VCaP (cell line): ENCODE data around the gene ANKS6.

Experiments used
- H3K27ac ChIP-seq: fragments of 450-650 bp; 2 replicates; pipeline ENCODE4 v1.5.1; 2017
- CTCF ChIP-seq: fragments of 450-650 bp; conservative IDR thresholded peaks from 2 replicates; pipeline ENCODE4 v1.5.1; 2017; ENCODE audit warnings: mild to moderate bottlenecking, moderate library complexity

The ANKS6 gene

GRCh38 chr9:98709968-98710965, 86.1 kb downstream of the ANKS6 start:
- no peak for TF ChIP-seq CTCF

DNA sequence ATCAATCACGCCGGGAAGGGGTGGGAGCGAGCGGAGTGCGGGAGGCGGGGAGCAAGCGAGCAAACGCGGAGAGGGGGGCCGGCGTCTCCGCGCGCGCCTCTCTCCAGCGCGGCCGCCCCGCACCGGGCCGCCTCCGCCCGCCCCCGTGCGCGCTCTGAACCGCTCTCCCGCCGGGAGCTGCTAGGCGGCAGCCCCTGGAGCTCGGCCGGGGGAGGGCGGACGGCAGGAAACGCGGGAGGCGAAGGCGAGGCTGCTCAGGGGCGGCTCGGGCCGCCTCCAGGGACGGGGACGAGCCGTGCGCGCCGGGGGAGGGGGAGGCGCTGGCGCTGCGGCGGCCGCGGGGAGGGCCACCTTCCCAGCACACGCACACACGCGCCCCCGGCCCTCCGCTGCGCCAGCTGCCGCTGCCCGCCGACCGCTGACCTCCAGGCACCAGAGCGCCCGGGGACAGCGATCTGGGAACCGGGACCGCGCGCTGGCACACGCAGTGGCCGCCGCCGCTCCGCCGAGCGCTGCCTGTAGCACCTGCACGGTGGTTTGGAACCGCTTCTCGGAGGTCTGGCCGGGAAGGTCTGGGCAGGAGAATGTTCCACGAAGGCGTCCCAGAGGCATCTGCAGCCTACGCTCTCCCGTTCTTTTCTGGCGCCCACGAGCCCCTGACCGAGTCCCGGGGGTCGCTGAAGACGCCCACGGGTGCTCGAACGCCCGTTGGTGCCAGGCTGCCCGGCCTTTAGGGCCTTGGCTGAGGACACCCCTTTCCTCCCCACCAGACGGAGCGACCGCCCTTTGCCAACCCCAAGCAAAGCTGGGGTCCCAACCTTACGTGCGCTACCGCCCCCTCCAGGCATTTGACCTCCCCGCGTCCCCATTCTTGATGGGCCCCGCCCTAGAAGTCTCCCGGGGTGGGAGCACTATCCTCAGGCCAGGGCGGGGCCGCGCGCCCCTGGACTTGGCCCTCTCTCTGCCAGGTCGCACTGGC, 87.1 kb downstream of the ANKS6 start, which contains the start of gene GABBR2:
GABBR2 (minus strand) TSS at position 3 of the 979 bp plus-strand sequence. CDS start 198 bp downstream, outside the sequence.
- no peak for TF ChIP-seq CTCF
- H3K27ac ChIP-seq: peak within 1 kb of the TSS; percentile 5; the same call in 1 of the 2 replicates

More at GRCh38 chr9:98709968-98710965, 86.1 kb downstream of the ANKS6 start:
- H3K27ac ChIP-seq: no peak overlapping the region

DNA sequence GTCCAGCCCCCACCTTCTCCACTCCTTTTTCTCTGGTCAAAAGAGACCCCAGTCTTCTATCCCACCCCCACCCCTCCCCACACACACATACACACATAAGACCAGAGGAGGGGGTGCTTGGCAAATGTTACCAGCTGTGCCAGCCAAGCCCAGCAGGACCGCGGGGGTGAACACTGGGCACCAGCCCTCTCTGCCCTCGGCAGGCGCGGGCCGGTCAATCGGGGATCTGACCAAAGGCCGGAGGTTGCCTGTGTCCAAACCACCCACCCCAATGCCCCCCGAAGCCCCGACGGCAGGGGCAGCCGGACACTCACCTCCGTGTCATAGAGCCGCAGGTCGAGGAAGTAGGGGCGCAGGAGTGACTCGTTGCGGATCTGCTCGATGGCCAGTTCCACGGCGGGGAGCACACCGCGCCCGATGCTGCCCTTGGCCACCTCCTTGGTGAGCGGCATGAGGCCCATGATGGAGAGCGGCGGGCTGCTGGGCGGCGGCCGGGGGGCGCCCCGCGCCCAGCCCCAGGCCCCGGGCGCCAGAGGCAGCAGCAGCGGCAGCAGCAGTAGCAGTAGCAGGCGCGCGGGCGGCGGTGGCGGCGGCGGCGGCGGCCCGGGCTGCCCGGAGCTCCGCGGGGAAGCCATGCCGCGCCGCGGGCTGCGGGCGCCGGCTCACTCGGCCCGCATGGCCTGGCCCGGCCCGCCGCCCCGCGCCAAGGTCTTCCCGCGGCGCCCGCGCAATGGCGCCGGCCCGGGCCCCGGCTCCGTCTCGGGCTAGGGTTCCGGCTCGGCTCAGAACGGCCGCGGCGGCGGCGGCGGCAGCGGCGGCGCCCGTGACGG, 88.0 kb downstream of the ANKS6 start:
- H3K27ac ChIP-seq: peak overlapping the region; percentile 5; the same call in 1 of the 2 replicates
- no peak for TF ChIP-seq CTCF

GRCh38 chr9:98707166-98708102, 88.9 kb downstream of the ANKS6 start:
- TF ChIP-seq CTCF: peak; percentile 81
- peak overlapping the region; percentile 23; the same call in 1 of the 2 replicates for H3K27ac ChIP-seq

DNA sequence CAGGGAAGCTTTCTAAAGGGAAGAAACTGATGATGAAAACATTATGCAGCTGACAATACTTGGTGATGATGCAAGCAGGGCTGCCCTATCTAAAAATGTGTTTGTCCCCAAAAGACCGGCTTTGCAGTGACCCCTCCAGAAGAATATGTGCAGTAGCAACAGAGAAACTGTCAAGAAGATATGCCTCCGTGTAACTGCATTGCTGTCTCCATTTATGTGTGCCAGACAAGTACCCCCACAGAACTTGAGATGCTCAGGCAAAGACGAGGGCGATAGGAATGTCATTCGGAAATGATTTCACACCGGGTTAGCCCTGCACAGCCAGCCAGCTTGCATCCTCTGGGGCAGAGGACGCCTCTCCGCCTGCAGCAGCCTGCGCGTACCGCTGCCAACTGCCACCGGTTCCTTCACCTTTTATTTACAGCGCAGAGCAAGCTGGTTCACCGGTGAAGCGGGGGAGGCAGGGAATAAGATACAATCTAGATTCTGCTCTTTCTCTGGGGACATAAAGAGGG, 89.6 kb downstream of the ANKS6 start:
- peak overlapping the region; percentile 23; the same call in 1 of the 2 replicates for H3K27ac ChIP-seq
- TF ChIP-seq CTCF: no peak
